Caki2 (cell line): Measurements from ENCODE around the gene ARF1. TPM values are rescaled to one million over a fixed set of nuclear protein-coding genes. Genes with fewer than 3 reads are reported as not detected.
A peak's percentile ranks its signal among the peaks of the same experiment; 100 is the strongest.

Experiments used
- DNase-seq: peaks from one replicate; pipeline ENCODE4 v3.0.0-alpha.2; 2015; ENCODE audit warnings: low read depth
- in situ Hi-C: cut with HindIII; loops from 2 replicates; pipeline ENCODE4 v1.10.0; 2016; ENCODE audit warnings: low sequenced_read_pairs, low pct_unique_long_range_greater_than_20kb, mixed read lengths
- total RNA-seq: library from RNA; depleted of rRNA; stranded (reverse); fragments of >200 nt; shearing (Covaris generic); gene quantifications from 2 replicates; pipeline ENCODE4 v1.2.3, GENCODE V29; 2014; ENCODE audit warnings: low replicate concordance

Gene ARF1
- total RNA-seq, 1 experiment from 2014 or later = 399 TPM

- in situ Hi-C loops = no loop called here
- no peak for DNase-seq
Measured at GRCh38 chr1:228079601-228080263, 2.8 kb upstream of the ARF1 start.

- in situ Hi-C loops = no loop called here
- DNase-seq = no peak
Measured at GRCh38 chr1:228081144-228081543, 1.4 kb upstream of the ARF1 start.

GRCh38 chr1:228081578-228082213, 812 bp upstream of the ARF1 start:
- in situ Hi-C loops = no loop called here
- no peak for DNase-seq

- peak; percentile 41 for DNase-seq
Measured at GRCh38 chr1:228082918-228083870, 686 bp downstream of the ARF1 start.

GRCh38 chr1:228083871-228084278, 1.4 kb downstream of the ARF1 start:
- no peak for DNase-seq
- in situ Hi-C loops = no loop called here

More at GRCh38 chr1:228082918-228083870, 686 bp downstream of the ARF1 start:
- in situ Hi-C loops = no loop called here

- in situ Hi-C loops = no loop called here
- DNase-seq = no peak
Measured at GRCh38 chr1:228084325-228084724, 1.8 kb downstream of the ARF1 start.

GRCh38 chr1:228084797-228085196, 2.3 kb downstream of the ARF1 start:
- DNase-seq = no peak
- in situ Hi-C loops = no loop called here

- in situ Hi-C loops = no loop called here
- no peak for DNase-seq
Measured at GRCh38 chr1:228085287-228085951, 2.9 kb downstream of the ARF1 start.

- DNase-seq = peak; percentile 56
- in situ Hi-C loops = no loop called here
Measured at GRCh38 chr1:228087771-228088251, 5.3 kb downstream of the ARF1 start.

GRCh38 chr1:228088586-228089498, 6.3 kb downstream of the ARF1 start:
- no peak for DNase-seq
- in situ Hi-C loops = no loop called here

- DNase-seq = no peak
- in situ Hi-C loops = no loop called here
Measured at GRCh38 chr1:228089519-228090380, 7.2 kb downstream of the ARF1 start.

- in situ Hi-C loops = no loop called here
- DNase-seq = no peak
Measured at GRCh38 chr1:228090613-228091081, 8.1 kb downstream of the ARF1 start.

- in situ Hi-C loops = no loop called here
- no peak for DNase-seq
Measured at GRCh38 chr1:228091084-228091483, 8.6 kb downstream of the ARF1 start.

- no peak for DNase-seq
- in situ Hi-C loops = no loop called here
Measured at GRCh38 chr1:228092342-228093049, 10.0 kb downstream of the ARF1 start.

GRCh38 chr1:228093050-228093906, 10.8 kb downstream of the ARF1 start:
- DNase-seq = no peak
- in situ Hi-C loops = no loop called here
